Suprapubic skin (tissue), 4 donors: ENCODE results near the gene PSMG4.

Source experiments
- CTCF ChIP-seq, 2 donors: fragments of 200-600 bp in 1 of 2; fragments of 450-650 bp in 1 of 2; sonication (generic) in 1 of 2; IDR thresholded peaks; one replicate each; pipeline ENCODE4 v1.5.1; 2016 to 2019; ENCODE audit warnings: antibody characterized with exemption in 2 of 2, mild to moderate bottlenecking in 1 of 2, moderate library complexity in 1 of 2
- EP300 ChIP-seq: sonication (generic); formaldehyde crosslinking; IDR thresholded peaks from one replicate; pipeline ENCODE4 v1.6.1; 2017; ENCODE audit warnings: antibody characterized with exemption
- POLR2A ChIP-seq, 2 donors: fragments of 450-650 bp; IDR thresholded peaks; one replicate each; pipeline ENCODE4 v1.6.1; 2017; ENCODE audit warnings: antibody characterized with exemption in 2 of 2, mild to moderate bottlenecking in 2 of 2, moderate library complexity in 2 of 2
- POLR2AphosphoS5 ChIP-seq, 3 donors: sonication (generic); formaldehyde crosslinking; IDR thresholded peaks; one replicate each; pipeline ENCODE4 v1.6.1; 2017; ENCODE audit warnings: antibody characterized with exemption in 3 of 3

DNA sequence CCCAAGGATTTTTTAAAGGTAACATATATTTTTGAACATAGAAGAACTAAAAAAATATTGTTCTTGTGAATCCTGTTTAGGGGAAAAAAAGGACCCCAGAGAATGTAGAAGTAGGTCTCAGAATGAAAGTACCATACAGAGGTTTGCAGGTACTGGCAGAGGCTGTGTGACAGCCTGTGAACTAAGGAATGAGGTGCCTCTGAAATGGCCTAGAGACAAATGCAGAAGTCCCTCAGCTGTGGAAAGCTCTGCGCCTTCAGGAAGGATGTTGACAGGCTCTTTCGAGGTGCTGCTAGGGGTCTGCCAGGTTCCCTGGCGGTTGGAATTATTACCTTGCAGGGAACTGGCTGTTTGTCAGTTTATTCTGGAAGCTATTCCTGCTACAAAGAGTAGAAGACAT, 22.7 kb upstream of the PSMG4 start:
- TF ChIP-seq CTCF (IDR thresholded peaks at IDR 0.05), result no peak
- TF ChIP-seq POLR2A (IDR thresholded peaks at IDR 0.05), result no peak
- TF ChIP-seq EP300, result no peak
- TF ChIP-seq POLR2AphosphoS5 (IDR thresholded peaks at IDR 0.05), result no peak
